ENCODE measurements around the gene DMAC1.

DNA sequence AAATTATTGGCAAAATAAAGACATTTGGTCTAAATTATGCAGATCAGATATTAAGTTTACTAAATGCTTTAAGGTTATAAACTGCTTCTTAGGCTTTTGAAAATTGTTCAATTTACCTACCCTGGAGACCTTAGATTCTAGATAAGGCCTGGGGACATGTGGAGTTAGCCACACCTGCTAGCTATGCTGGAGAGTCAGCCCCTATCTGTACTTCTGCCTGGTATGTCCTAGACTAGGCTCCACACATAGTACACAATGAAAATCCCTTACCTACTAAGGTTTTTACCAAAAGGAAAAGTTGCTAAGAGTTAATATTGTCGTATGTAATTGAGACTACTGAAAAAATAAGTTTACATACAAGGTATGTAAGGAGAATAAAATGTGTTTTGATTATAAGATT is 49.8 kb upstream of the DMAC1 start:
- TF ChIP-seq, protein P1, sequence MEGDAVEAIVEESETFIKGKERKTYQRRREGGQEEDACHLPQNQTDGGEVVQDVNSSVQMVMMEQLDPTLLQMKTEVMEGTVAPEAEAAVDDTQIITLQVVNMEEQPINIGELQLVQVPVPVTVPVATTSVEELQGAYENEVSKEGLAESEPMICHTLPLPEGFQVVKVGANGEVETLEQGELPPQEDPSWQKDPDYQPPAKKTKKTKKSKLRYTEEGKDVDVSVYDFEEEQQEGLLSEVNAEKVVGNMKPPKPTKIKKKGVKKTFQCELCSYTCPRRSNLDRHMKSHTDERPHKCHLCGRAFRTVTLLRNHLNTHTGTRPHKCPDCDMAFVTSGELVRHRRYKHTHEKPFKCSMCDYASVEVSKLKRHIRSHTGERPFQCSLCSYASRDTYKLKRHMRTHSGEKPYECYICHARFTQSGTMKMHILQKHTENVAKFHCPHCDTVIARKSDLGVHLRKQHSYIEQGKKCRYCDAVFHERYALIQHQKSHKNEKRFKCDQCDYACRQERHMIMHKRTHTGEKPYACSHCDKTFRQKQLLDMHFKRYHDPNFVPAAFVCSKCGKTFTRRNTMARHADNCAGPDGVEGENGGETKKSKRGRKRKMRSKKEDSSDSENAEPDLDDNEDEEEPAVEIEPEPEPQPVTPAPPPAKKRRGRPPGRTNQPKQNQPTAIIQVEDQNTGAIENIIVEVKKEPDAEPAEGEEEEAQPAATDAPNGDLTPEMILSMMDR (IDR thresholded peaks at IDR 0.05): no peak
- TF ChIP-seq POLR2A (IDR thresholded peaks at IDR 0.05): no peak
